Body of pancreas (tissue), 4 donors: ENCODE data around the gene TUBA3C.

Experiments used
- CTCF ChIP-seq, 7 experiments: fragments of 450-650 bp in 4 of 7; fragments of 200-600 bp in 3 of 7; sonication (generic) in 3 of 7; IDR thresholded peaks; one replicate each; pipeline ENCODE4 v1.5.1; 2016 to 2019; ENCODE audit warnings: antibody characterized with exemption in 7 of 7
- POLR2A ChIP-seq, 3 donors: fragments of 450-650 bp; IDR thresholded peaks; one replicate each; pipeline ENCODE4 v1.6.1; 2016; ENCODE audit warnings: antibody characterized with exemption in 3 of 3, mild to moderate bottlenecking in 2 of 3

- TF ChIP-seq CTCF (IDR thresholded peaks at IDR 0.05): peak in 1 of 7 experiments; percentile 9
- TF ChIP-seq POLR2A (IDR thresholded peaks at IDR 0.05): no peak
Measured at GRCh38 chr13:19153782-19154450, 27.7 kb downstream of the TUBA3C start.
